Measurements from ENCODE around the gene PALLD.

PALLD gene

GRCh38 chr4:168887809-168888208 lies 391.0 kb downstream of the PALLD start:
- no peak overlapping the region for H3K4me3 ChIP-seq (ENCODE audit: control insufficient read depth, low read depth, low read length)
- no peak for DNase-seq (ENCODE audit: low read depth)
- no peak for TF ChIP-seq CTCF (IDR thresholded peaks at IDR 0.05; ENCODE audit: control insufficient read depth, insufficient read depth, low read depth, low read length, missing control alignments)

DNA sequence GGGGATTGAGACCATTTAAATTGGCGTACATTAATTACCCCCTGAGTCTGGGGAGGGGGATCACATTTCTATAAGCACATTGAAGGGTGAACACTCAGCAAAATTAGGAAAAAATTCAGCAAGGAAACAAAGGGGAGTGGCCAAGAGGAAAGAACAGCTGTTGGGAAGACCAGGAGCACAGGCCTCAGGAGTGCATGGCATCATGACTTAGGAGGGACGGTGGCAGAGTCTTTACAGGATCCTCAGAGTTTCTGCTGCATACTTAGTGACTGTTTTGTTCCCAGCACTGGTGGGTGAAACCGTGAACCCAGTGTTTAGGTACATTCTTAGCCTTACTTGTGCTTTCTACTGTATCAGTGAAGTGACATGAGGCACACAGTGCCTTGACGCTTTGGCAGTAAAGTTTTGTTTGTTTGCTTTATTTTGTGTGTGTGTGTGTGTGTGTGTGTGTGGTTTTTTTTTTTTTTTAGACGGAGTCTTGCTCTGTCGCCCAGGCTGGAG lies 391.9 kb downstream of the PALLD start:
- no peak for TF ChIP-seq CTCF (IDR thresholded peaks at IDR 0.05; ENCODE audit: control insufficient read depth, insufficient read depth, low read depth, low read length, missing control alignments)
- H3K4me3 ChIP-seq (ENCODE audit: control insufficient read depth, low read depth, low read length): no peak overlapping the region
- no peak for DNase-seq (ENCODE audit: low read depth)

DNA sequence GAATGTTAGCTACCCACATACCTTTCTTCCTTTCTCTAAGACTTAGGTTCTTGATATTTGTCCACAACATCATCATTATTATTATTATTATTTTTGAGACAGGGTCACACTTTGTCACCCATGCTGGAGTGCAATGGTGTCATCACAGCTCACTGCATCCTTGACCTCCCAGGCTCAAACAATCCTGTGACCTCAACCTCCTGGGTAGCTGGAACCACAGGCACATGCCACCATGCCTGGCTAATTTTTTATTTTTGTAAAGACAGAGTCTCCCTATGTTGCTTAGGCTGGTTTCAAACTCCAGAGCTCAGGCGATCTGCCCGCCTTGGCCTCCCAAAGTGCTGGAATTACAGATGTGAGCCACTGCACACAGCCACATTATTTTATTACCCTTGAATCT lies 394.2 kb downstream of the PALLD start:
- no peak for TF ChIP-seq CTCF (IDR thresholded peaks at IDR 0.05; ENCODE audit: control insufficient read depth, insufficient read depth, low read depth, low read length, missing control alignments)
- H3K4me3 ChIP-seq (ENCODE audit: control insufficient read depth, low read depth, low read length): no peak overlapping the region
- no peak for DNase-seq (ENCODE audit: low read depth)

- H3K4me3 ChIP-seq (ENCODE audit: control insufficient read depth, low read depth, low read length): no peak overlapping the region
- no peak for DNase-seq (ENCODE audit: low read depth)
- no peak for TF ChIP-seq CTCF (IDR thresholded peaks at IDR 0.05; ENCODE audit: control insufficient read depth, insufficient read depth, low read depth, low read length, missing control alignments)
Observed at GRCh38 chr4:168891688-168892087, 394.8 kb downstream of the PALLD start.

GRCh38 chr4:168892475-168892874 lies 395.6 kb downstream of the PALLD start:
- TF ChIP-seq CTCF (IDR thresholded peaks at IDR 0.05; ENCODE audit: control insufficient read depth, insufficient read depth, low read depth, low read length, missing control alignments): no peak
- DNase-seq (ENCODE audit: low read depth): no peak
- H3K4me3 ChIP-seq (ENCODE audit: control insufficient read depth, low read depth, low read length): no peak overlapping the region

GRCh38 chr4:168893205-168893604 lies 396.4 kb downstream of the PALLD start:
- no peak overlapping the region for H3K4me3 ChIP-seq (ENCODE audit: control insufficient read depth, low read depth, low read length)
- no peak for DNase-seq (ENCODE audit: low read depth)
- TF ChIP-seq CTCF (IDR thresholded peaks at IDR 0.05; ENCODE audit: control insufficient read depth, insufficient read depth, low read depth, low read length, missing control alignments): no peak

- DNase-seq (ENCODE audit: low read depth): no peak
- H3K4me3 ChIP-seq (ENCODE audit: control insufficient read depth, low read depth, low read length): no peak overlapping the region
- TF ChIP-seq CTCF (IDR thresholded peaks at IDR 0.05; ENCODE audit: control insufficient read depth, insufficient read depth, low read depth, low read length, missing control alignments): no peak
Observed at GRCh38 chr4:168893807-168894206, 397.0 kb downstream of the PALLD start.
